GM12872 (cell line): ENCODE data around the gene ATL2.

Experiments used
- CTCF ChIP-seq: IDR thresholded peaks from 3 replicates; pipeline ENCODE4 v1.5.1; 2011; ENCODE audit warnings: low read depth, mild to moderate bottlenecking, low read length, moderate library complexity; ENCODE audit not compliant: insufficient read depth

Gene ATL2

GRCh38 chr2:38260469-38260868 is 116.6 kb downstream of the ATL2 start:
- TF ChIP-seq CTCF: no peak

GRCh38 chr2:38259311-38259710 is 117.8 kb downstream of the ATL2 start:
- no peak for TF ChIP-seq CTCF

- no peak for TF ChIP-seq CTCF
Measured at GRCh38 chr2:38256610-38257009, 120.5 kb downstream of the ATL2 start.

- no peak for TF ChIP-seq CTCF
Measured at GRCh38 chr2:38255211-38255610, 121.9 kb downstream of the ATL2 start.

- TF ChIP-seq CTCF: no peak
Measured at GRCh38 chr2:38254796-38255195, 122.3 kb downstream of the ATL2 start.

- no peak for TF ChIP-seq CTCF
Measured at GRCh38 chr2:38251940-38252339, 125.1 kb downstream of the ATL2 start.

- TF ChIP-seq CTCF: no peak
Measured at GRCh38 chr2:38248707-38249106, 128.4 kb downstream of the ATL2 start.

GRCh38 chr2:38248255-38248654 is 128.8 kb downstream of the ATL2 start:
- TF ChIP-seq CTCF: no peak
